HFF-Myc (cell line): ENCODE results near the gene PCGF3.

Source experiments
- DNase-seq: peaks from one replicate; pipeline ENCODE4 v3.0.0-alpha.2; 2011; ENCODE audit warnings: low read depth; ENCODE audit errors: extremely low read depth
- H3K4me3 ChIP-seq: replicated peaks from 2 replicates; pipeline ENCODE4 v1.5.1; 2011; ENCODE audit warnings: low read depth, mild to moderate bottlenecking, control low read depth, low read length
- CTCF ChIP-seq: IDR thresholded peaks from 2 replicates; pipeline ENCODE4 v1.5.1; 2012; ENCODE audit warnings: mild to moderate bottlenecking, low read depth, low read length, control low read depth; ENCODE audit errors: missing control alignments

The PCGF3 gene

GRCh38 chr4:793093-793861 lies 87.6 kb downstream of the PCGF3 start:
- no peak for TF ChIP-seq CTCF
- H3K4me3 ChIP-seq: no peak overlapping the region

GRCh38 chr4:793941-794621 lies 88.4 kb downstream of the PCGF3 start:
- no peak overlapping the region for H3K4me3 ChIP-seq
- no peak for DNase-seq
- no peak for TF ChIP-seq CTCF

More at GRCh38 chr4:793093-793861, 87.6 kb downstream of the PCGF3 start:
- DNase-seq: no peak

- TF ChIP-seq CTCF: no peak
- H3K4me3 ChIP-seq: no peak overlapping the region
- no peak for DNase-seq
These were observed 89.5 kb downstream of the PCGF3 start for GRCh38 chr4:794900-795725.

- no peak overlapping the region for H3K4me3 ChIP-seq
- TF ChIP-seq CTCF: no peak
- no peak for DNase-seq
These were observed 90.1 kb downstream of the PCGF3 start for GRCh38 chr4:795726-796119.

GRCh38 chr4:796206-796605 lies 90.6 kb downstream of the PCGF3 start:
- H3K4me3 ChIP-seq: no peak overlapping the region
- TF ChIP-seq CTCF: no peak

GRCh38 chr4:797066-797465 lies 91.4 kb downstream of the PCGF3 start:
- TF ChIP-seq CTCF: no peak
- H3K4me3 ChIP-seq: no peak overlapping the region
- DNase-seq: no peak

More at GRCh38 chr4:796206-796605, 90.6 kb downstream of the PCGF3 start:
- no peak for DNase-seq
